Epidermal melanocyte (primary cell): ENCODE measurements around the gene ICA1.
A peak's percentile ranks its signal among the peaks of the same experiment; 100 is the strongest.
"Not testable (repeated sequence)": the region's sequence is repeated elsewhere in the genome, so short reads cannot be mapped to it uniquely, and the experiment has no call there.

ENCODE experiments used
- DNase-seq: peaks from one replicate; pipeline ENCODE4 v3.0.0; 2011; ENCODE audit warnings: low spot score; ENCODE audit not compliant: insufficient read length

ICA1 gene

GRCh38 chr7:8263048-8263447 is 1.1 kb upstream of the ICA1 start:
- DNase-seq, result no peak

DNA sequence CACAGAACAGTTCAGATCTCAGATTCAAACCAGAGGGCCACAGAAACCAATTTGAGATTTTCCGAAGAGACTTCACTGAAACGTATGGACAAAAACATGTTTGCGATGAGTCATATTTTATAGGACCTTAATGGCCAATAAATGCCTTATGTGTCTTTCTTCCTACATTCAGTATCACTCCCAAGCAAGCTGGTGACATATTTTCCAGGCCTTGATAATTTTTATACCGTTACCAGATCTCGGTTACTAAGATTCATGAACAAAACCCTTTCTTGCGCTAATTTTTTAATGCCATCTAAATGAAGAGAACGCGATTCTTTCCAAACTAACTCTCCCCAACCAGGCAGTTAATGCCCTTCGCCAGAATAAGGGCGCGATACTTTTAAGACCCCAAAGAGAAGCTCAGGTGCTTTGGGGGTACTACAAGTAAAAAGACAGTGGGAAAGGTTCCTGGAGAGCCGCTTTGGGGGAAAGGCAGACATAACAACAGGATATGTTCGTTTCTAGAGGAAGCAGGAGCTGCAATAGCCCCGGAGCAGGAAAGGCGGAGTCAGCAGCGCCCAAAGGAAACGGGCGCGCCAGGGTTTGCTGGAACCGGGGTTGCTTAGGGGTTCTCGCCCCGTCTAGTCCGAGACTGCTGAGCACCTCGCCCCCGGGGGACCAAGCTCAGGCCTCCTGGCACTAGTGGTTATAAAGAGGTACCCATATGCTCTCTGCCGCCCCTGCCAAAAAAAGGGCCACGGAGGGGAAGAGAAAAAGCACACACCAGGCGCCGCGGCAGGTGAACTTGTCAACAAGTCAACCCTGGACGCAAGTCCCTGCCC is 884 bp downstream of the ICA1 start:
- peak; percentile 29 for DNase-seq

- DNase-seq, result no peak
These were observed 2.3 kb downstream of the ICA1 start for GRCh38 chr7:8259586-8260222.

- DNase-seq, result no peak
These were observed 3.2 kb downstream of the ICA1 start for GRCh38 chr7:8258734-8259133.

GRCh38 chr7:8258166-8258565 is 3.8 kb downstream of the ICA1 start:
- DNase-seq, result no peak

DNA sequence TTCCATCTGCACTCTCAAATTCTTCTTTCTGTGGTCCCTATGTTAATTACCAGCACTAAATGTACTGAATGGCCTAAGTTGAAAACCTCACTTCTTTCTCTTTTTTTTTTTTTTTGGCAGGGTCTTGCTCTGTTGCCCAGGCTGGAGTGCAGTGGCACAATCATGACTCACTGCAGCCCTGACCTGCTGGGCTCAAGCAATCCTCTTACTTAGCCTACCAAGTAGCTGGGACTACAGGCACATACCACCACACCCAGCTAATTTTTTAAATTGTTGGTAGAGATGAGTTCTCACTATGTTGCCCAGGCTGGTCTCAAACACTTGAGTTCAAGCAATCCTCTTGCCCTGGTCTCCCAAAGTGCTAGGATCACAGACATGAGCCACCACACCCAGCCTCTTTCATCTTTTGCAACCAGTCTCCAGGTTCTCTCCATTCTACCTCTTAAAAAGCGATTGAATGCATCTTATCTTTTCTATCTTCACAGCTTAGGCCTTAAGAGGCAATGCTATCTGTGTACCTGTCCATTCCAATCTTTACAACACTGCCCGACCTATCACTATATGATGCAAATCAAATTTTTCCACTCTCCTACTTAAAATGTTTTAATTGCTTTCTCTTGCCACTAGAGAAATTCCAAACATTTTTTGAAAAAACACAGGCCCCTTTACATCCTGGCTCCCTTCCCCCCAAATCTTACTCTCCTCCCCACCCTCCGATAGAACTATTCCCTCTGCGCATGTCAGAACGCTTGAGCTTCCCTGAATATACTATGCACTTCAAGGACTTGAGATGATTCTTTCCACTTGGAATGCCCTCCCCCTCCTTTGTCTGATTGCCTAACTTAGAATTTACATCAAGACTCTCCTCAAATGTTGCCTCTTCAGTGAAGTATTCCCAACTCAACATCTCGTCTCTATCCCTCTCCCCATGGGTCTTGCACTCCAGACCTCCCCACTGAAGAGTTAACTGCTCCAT is 6.0 kb downstream of the ICA1 start:
- DNase-seq, result no peak

GRCh38 chr7:8254667-8255066 is 7.3 kb downstream of the ICA1 start:
- DNase-seq, result no peak

GRCh38 chr7:8254215-8254614 is 7.8 kb downstream of the ICA1 start:
- DNase-seq, result no peak

- no peak for DNase-seq
These were observed 10.8 kb downstream of the ICA1 start for GRCh38 chr7:8251195-8251594.

GRCh38 chr7:8250547-8250946 is 11.4 kb downstream of the ICA1 start:
- DNase-seq, result no peak

DNA sequence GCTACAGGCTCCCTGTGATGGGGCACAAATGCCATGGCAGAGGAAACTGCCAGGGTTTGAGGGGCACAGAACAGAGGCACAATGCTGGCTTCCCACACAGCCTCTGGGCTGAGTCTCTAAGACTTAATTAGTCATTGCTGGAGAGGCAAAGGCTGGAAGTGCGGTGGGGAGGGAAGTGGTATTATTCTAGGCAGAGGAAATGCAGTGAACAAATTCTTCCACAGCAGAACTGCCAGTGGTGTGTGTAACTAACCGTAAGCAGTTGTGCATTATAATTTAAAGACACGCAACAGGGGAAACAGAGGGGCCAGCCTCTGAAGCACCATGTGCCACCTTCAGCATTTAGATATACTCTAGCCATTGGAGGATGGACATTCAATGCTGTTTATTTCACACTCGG is 12.8 kb downstream of the ICA1 start:
- DNase-seq, result no peak

- no peak for DNase-seq
These were observed 15.9 kb downstream of the ICA1 start for GRCh38 chr7:8246020-8246419.

DNA sequence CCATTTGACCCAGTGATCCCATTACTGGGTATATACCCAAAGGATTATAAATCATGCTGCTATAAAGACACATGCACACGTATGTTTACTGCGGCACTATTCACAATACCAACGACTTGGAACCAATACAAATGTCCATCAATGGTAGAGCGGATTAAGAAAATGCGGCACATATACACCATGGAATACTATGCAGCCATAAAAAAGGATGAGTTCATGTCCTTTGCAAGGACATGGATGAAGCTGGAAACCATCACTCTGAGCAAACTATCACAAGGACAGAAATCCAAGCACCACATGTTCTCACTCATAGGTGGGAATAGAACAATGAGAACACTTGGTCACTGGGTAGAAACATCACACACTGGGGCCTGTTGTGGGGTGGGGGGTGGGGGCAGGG is 16.9 kb downstream of the ICA1 start:
- not testable (repeated sequence) for DNase-seq

DNA sequence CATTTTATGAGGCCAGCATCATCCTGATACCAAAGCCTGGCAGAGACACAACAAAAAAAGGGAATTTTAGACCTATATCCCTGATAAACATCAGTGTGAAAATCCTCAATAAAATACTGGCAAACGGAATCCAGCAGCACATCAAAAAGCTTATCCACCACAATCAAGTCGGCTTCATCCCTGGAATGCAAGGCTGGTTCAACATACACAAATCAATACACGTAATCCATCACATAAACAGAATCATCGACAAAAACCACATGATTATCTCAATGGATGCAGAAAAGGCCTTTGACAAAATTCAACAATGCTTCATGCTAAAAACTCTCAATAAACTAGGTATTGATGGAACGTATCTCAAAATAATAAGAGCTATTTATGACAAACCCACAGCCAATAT is 18.9 kb downstream of the ICA1 start:
- not testable (repeated sequence) for DNase-seq

DNA sequence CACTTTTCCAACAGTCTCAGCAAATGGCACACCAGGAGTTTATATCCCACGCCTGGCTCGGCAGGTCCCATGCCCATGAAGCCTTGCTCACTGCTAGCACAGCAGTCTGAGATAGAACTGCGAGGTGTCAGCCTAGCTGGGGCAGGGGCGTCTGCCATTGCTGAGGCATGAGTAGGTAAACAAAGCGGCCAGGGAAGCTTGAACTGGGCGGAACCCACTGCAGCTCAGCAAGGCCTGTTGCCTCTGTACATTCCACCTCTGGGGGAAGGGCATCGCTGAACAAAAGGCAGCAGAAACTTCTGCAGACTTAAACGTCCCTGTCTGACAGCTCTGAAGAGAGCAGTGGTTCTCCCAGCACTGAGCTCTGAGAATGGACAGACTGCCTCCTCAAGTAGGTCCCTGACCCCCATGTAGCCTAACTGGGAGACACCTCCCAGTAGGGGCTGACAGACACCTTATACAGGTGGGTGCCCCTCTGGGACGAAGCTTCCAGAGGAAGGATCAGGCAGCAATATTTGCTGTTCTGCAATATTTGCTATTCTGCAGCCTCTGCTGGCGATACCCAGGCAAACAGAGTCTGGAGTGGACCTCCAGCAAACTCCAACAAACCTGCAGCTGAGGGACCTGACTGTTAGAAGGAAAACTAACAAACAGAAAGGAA is 22.1 kb downstream of the ICA1 start:
- not testable (repeated sequence) for DNase-seq

GRCh38 chr7:8236780-8237407 is 25.1 kb downstream of the ICA1 start:
- no peak for DNase-seq

GRCh38 chr7:8232999-8233847 is 28.7 kb downstream of the ICA1 start:
- DNase-seq, result no peak

DNA sequence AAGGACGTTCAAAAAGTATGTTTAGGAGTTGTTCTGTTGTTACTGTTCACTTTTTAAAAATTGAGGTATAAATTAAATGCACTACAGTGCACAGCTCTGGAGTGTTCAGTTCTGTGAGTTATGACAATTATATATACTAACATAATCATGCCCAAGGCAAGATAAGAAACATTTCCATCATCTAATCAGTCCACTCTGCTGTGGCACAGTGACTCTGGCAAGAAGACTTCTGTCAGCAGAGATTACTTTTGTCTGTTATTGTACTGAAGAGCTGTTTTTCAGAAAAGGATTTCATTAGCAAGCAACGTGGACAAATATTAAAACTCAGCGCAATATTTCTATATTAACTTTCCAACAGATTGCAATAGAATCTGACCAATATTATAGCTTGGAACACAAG is 32.0 kb downstream of the ICA1 start:
- DNase-seq, result no peak

- DNase-seq, result no peak
These were observed 32.9 kb downstream of the ICA1 start for GRCh38 chr7:8228766-8229674.
